Upper lobe of left lung (tissue), 4 donors: Measurements from ENCODE around the gene CISH.

Source experiments
- CTCF ChIP-seq, 6 experiments: fragments of 450-650 bp in 4 of 6; fragments of 200-600 bp in 2 of 6; sonication (generic) in 2 of 6; IDR thresholded peaks; one replicate each; pipeline ENCODE4 v1.5.1; 2016 to 2019; ENCODE audit warnings: antibody characterized with exemption in 6 of 6
- EP300 ChIP-seq, 4 donors: sonication (generic); formaldehyde crosslinking; IDR thresholded peaks; one replicate each; pipeline ENCODE4 v1.5.1; 2017; ENCODE audit warnings: antibody characterized with exemption in 4 of 4, control low read depth in 2 of 4

- no peak for TF ChIP-seq CTCF (IDR thresholded peaks at IDR 0.05)
- TF ChIP-seq EP300 (IDR thresholded peaks at IDR 0.05): no peak
These were observed 12.4 kb upstream of the CISH start for GRCh38 chr3:50623840-50624474.
